GM19395 (cell line): Measurements from ENCODE around the gene CEACAM1.
"Not testable (repeated sequence)": the region's sequence is repeated elsewhere in the genome, so short reads cannot be mapped to it uniquely, and the experiment has no call there.

Experiments
- ATAC-seq: cut with Tn5 transposase; IDR thresholded peaks from one replicate; pipeline ENCODE4 v1.9.1; 2021; ENCODE audit warnings: mild to moderate bottlenecking, moderate library complexity; ENCODE audit not compliant: unreplicated experiment

The CEACAM1 gene

DNA sequence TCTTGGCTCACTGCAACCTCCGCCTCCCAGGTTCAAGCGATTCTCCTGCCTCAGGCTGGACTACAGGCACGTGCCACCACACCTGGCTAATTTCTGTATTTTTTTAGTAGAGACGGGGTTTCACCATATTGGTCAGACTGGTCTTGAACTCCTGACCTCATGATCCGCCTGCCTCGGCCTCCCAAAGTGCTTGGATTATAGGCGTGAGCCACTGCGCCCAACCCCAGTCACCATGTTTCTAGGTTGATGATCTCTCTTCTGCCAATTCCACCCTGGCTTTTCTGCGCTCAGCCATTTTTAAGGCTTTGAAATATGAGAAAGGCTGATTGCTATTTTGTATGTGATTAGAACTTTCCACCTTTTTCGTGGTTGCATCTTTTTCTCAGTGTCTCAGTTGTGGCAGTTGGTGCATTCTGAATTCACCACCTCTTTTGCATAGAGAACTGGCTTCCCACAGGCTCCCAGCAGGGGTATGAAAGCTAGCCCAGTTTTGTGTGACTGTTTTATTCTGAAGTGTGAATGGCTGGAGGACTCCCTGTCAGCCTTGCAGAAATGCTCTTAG lies 15.5 kb downstream of the CEACAM1 start:
- ATAC-seq: peak; percentile 85

GRCh38 chr19:42512130-42512636 lies 16.1 kb downstream of the CEACAM1 start:
- ATAC-seq: no peak

DNA sequence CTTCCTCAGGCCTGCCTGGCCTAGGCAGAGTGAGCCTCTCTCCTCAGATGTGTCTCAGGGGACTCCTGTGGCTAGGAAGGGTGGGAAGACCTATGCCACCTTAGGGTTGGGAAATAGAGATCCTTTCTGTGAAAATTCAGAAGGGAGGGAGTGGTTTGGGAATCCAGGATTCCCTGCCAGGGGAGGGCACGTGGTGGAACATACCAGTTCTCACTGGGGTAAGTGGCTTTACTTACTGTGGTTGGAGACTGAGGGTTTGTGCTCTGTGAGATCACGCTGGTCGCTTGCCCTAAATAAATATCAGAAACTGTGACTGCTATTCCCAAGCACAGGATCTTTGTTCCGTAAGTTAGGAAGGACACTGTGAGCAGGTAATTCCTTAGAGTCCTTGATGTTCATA lies 16.9 kb downstream of the CEACAM1 start:
- ATAC-seq: no peak

- ATAC-seq: no peak
Observed at GRCh38 chr19:42508892-42509444, 19.3 kb downstream of the CEACAM1 start.

DNA sequence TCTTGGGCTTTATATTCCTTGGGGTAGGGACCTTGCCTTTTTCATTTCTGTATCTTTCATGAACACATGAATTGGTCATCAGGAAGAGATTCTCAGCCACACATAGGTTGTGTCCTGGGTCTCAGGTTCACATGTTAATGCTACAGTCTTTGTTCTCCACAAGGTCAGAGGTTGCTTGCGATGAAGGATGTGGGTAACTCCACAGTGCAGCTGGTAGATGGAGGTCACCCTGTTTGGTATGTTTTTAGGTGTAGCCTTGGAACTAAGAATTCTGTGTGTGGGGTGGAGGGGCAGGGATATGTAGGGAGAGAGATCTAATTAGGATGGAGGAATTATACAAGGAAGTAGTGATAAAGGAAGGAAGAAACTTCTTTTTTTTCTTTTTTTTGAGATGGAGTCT lies 23.2 kb downstream of the CEACAM1 start:
- ATAC-seq: no peak

DNA sequence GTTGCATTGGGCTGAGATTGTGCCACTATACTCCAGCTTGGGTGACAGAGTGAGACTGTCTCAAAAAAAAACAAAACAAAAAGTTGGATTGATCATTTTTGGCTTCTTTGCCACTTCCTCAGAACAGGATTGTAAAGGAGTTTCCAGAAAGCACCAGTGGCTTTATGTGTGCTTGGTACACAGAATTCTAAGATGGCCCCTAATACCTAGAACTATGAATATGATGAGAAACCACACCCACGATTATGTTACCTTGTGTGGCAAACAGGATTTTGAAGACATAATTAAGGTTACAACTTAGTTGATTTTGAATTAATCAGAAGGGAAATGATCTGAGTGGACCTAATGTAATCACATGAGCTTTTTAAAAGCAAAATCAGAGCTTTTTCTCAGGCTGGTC lies 26.5 kb downstream of the CEACAM1 start:
- no peak for ATAC-seq

DNA sequence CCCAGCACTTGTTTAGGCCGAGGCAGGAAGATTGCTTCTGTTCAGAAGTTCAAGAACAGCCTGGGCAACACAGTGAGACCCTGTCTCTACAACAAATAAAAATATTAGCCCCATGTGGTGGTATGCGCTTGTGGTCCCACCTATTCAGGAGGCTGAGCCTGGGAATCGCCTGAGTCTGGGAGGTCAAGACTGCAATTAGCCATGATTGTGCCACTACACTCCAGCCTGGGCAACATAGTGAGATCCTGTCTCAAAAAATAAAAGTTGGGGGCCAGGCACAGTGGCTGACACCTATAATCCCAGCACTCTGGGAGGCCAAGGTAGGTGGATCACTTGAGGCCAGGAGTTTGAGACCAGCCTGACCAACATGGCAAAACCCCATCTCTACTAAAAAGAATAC lies 27.0 kb downstream of the CEACAM1 start:
- not testable (repeated sequence) for ATAC-seq

- ATAC-seq: peak; percentile 20
Observed at GRCh38 chr19:42498169-42498757, 30.0 kb downstream of the CEACAM1 start.

DNA sequence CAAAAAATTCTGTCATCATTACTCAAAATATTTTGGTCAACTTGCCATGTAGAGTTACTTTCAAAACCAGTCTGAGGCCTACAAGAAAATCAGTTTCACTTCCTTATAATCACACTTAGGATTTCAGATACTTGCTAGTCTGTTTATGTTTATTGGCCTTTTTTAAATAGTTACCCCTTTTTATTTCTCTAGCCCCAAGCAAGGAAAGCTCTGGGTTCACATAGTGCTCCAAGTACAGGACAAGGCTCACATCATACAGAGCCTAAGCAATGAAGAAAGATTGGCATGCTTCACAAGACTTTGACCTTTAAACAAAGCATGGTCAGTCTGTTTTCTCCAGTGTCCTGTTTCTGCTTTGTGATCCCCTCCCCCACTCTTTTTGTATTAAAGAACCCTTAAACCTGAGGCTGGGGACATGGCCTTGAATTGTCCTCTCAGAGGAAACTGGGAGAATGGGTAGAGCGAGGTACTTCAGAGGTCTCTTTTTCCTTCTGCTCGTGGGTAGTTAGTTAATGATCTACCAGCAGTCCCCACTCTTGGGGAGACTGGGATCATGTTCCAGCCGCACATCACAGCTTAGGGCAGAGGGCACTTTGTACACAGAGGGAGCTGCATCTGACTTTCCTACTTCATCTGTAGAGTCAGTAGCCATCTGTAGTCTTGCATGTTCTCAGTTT lies 30.7 kb downstream of the CEACAM1 start:
- ATAC-seq: peak; percentile 65

DNA sequence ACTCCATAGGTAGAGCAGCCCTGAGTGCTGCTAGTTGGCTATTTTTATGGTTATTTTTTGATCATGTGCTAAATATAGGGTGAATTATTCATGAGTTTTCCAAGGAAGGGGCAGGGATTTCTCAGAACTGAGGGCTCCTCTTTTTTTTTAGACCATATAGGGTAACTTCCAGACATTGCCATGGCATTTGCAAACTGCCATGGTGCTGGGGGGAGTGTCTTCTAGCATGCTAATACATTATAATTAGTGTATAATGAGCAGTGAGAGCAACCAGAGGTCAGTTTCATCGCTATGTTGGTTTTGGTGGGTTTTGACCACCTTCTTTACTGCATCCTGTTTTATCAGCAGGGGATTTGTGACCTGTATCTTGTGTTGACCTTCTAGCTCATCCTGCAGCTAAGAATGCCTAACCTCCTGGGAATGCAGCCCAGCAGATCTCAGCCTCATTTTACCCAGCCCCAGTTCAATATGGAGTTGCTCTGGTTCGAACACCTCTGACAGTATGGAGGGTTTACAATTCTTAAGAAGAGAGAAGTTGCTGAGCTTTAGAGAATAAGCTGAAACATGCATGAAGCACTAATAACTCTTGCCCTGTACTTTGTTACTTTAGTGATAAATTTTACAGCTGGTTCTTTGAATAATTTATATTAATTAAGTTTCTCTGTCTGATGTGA lies 31.7 kb downstream of the CEACAM1 start:
- no peak for ATAC-seq

- ATAC-seq: no peak
Observed at GRCh38 chr19:42495663-42496062, 32.6 kb downstream of the CEACAM1 start.

- no peak for ATAC-seq
Observed at GRCh38 chr19:42494321-42494720, 34.0 kb downstream of the CEACAM1 start.

- ATAC-seq: no peak
Observed at GRCh38 chr19:42488783-42489521, 39.3 kb downstream of the CEACAM1 start.

- ATAC-seq: no peak
Observed at GRCh38 chr19:42487798-42488178, 40.5 kb downstream of the CEACAM1 start.

- no peak for ATAC-seq
Observed at GRCh38 chr19:42487032-42487797, 41.1 kb downstream of the CEACAM1 start.

DNA sequence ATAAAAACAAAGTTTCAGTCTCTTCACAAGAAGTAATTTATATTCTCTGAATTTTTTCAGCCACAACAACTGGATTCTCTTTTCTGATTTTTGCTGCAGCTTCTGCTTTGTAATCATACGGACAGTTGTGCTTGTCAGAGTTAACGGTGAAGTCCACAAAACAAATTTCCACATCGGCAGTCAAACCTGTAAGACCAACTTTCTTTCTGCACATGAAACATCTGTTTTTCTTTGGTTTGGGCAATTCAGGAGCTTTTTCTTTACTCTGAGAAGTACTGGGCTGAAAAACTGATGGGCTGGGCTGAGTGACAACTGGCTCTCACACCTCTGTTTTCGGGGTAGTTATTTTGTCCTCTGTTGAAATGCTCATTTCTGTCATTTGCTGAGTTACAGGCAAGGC lies 43.2 kb downstream of the CEACAM1 start:
- ATAC-seq: not testable (repeated sequence)

- no peak for ATAC-seq
Observed at GRCh38 chr19:42480335-42481095, 47.8 kb downstream of the CEACAM1 start.

DNA sequence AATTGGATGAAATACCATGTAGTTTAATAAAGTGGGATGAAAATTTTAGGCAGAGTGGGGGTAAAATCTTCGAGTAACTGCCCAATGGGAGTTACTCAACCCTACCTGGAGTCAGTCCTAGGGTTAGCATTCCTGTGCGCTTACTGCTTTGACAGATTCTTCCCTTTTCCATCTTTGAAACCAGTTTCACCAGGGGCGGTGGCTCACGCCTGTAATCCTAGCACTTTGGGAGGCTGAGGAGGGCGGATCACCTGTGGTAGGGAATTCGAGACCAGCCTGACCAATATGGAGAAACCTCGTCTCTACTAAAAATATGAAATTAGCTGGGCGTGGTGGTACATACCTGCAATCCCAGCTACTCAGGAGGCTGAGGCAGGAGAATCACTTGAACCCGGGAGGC lies 48.5 kb downstream of the CEACAM1 start:
- no peak for ATAC-seq

DNA sequence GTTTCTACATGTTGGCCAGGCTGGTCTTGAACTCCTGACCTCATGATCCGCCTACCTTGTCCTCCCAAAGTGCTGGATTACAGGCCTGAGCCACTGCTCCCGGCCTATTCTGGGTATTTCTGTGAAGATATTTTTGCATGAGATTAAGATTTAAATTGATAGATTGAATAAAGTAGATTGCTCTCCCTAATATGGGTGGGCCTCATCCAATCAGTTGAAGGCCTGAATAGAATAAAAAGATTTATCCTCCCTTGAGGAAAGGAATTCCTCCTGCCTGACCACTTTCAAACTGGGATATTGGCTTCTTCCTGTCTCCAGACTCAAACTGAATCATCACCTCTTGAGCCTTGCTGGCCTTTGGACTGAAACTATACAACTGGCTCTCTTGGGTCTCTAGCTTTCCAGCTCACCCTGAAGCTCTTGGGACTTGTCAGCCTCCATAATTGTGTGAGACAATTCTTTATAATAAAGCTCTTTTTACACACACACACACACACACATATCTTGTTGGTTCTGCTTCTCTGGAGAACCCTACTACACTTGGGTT lies 49.4 kb downstream of the CEACAM1 start:
- ATAC-seq: no peak
